ENCODE data around the gene STMN1.

- TF ChIP-seq EZH2phosphoT487 (IDR thresholded peaks at IDR 0.05; ENCODE audit: borderline replicate concordance) (no peak), CTCF (conservative IDR thresholded peaks at IDR 0.05; ENCODE audit: low read length) (no peak)
These were observed 8.5 kb downstream of the STMN1 start for GRCh38 chr1:25897754-25898153.

All from Loucy (cell line).